Activated T-helper 2 cell treated with anti-CD3 and anti-CD28 coated beads, Interferon-gamma antibody, Interleukin-2, Interleukin-4, amounts not matched to agents 10 μg/mL and 5 μg/mL and 100 μg/mL, durations not matched to agents 14 hours and 24 hours and 36 hours (primary cell): ENCODE results near the gene HERC2. TPM values are rescaled to one million over a fixed set of nuclear protein-coding genes. Genes with fewer than 3 reads are reported as not detected.
"Not testable (repeated sequence)": the region's sequence is repeated elsewhere in the genome, so short reads cannot be mapped to it uniquely, and the experiment has no call there.

Experiments used
- DNase-seq: peaks from one replicate; pipeline ENCODE4 v3.0.0; 2021; ENCODE audit warnings: low spot score
- H3K27ac Mint-ChIP-seq: one replicate; pipeline ENCODE4 v1.8.0; 2021; ENCODE audit warnings: mixed read lengths
- H3K27me3 Mint-ChIP-seq: one replicate; pipeline ENCODE4 v1.8.0; 2021; ENCODE audit warnings: low read depth, mixed read lengths
- H3K36me3 Mint-ChIP-seq: one replicate; pipeline ENCODE4 v1.8.0; 2021; ENCODE audit warnings: low read depth, mixed read lengths
- H3K4me1 Mint-ChIP-seq: one replicate; pipeline ENCODE4 v1.8.0; 2021; ENCODE audit warnings: low read depth, mixed read lengths
- H3K4me3 Mint-ChIP-seq: one replicate; pipeline ENCODE4 v1.8.0; 2021; ENCODE audit warnings: low read depth, mild to moderate bottlenecking, moderate library complexity, mixed read lengths
- H3K9me3 Mint-ChIP-seq: one replicate; pipeline ENCODE4 v1.8.0; 2021; ENCODE audit warnings: mixed read lengths
- intact Hi-C: fragments of 100-400 bp; cut with micrococcal nuclease; formaldehyde crosslinking; loops from one replicate; pipeline ENCODE4 v1.15.1; 2023
- total RNA-seq: library from RNA; stranded (reverse); gene quantifications from 2 replicates; pipeline ENCODE4 v1.2.3, GENCODE V29; 2022

Gene HERC2
- total RNA-seq, 1 donor from 2014 or later = 47.4 TPM

GRCh38 chr15:28205640-28206039, 116.3 kb downstream of the HERC2 start:
- H3K27ac Mint-ChIP-seq, H3K27me3 Mint-ChIP-seq, H3K4me1 Mint-ChIP-seq, H3K9me3 Mint-ChIP-seq, H3K4me3 Mint-ChIP-seq, intact Hi-C loops, DNase-seq: not testable (repeated sequence)
- H3K36me3 Mint-ChIP-seq = peaks cover 17% of the 10 kb centered on the region

- H3K4me1 Mint-ChIP-seq, H3K27me3 Mint-ChIP-seq, DNase-seq, H3K27ac Mint-ChIP-seq, H3K9me3 Mint-ChIP-seq, intact Hi-C loops, H3K4me3 Mint-ChIP-seq: not testable (repeated sequence)
- peaks cover 29% of the 10 kb centered on the region for H3K36me3 Mint-ChIP-seq
Measured at GRCh38 chr15:28203055-28203828, 118.7 kb downstream of the HERC2 start.

- peaks cover 32% of the 10 kb centered on the region for H3K36me3 Mint-ChIP-seq
- H3K27ac Mint-ChIP-seq, DNase-seq, H3K4me1 Mint-ChIP-seq, H3K9me3 Mint-ChIP-seq, H3K4me3 Mint-ChIP-seq, H3K27me3 Mint-ChIP-seq, intact Hi-C loops: not testable (repeated sequence)
Measured at GRCh38 chr15:28202124-28202523, 119.9 kb downstream of the HERC2 start.

GRCh38 chr15:28198215-28198614, 123.8 kb downstream of the HERC2 start:
- intact Hi-C loops, H3K27me3 Mint-ChIP-seq, H3K4me3 Mint-ChIP-seq, DNase-seq, H3K9me3 Mint-ChIP-seq, H3K4me1 Mint-ChIP-seq, H3K27ac Mint-ChIP-seq: not testable (repeated sequence)
- peaks cover 45% of the 10 kb centered on the region for H3K36me3 Mint-ChIP-seq

- H3K27me3 Mint-ChIP-seq, H3K4me1 Mint-ChIP-seq, H3K4me3 Mint-ChIP-seq, H3K27ac Mint-ChIP-seq, intact Hi-C loops, DNase-seq, H3K9me3 Mint-ChIP-seq: not testable (repeated sequence)
- peaks cover 46% of the 10 kb centered on the region for H3K36me3 Mint-ChIP-seq
Measured at GRCh38 chr15:28197694-28198093, 124.3 kb downstream of the HERC2 start.

GRCh38 chr15:28196581-28196980, 125.4 kb downstream of the HERC2 start:
- H3K27me3 Mint-ChIP-seq, H3K4me3 Mint-ChIP-seq, H3K27ac Mint-ChIP-seq, intact Hi-C loops, DNase-seq, H3K9me3 Mint-ChIP-seq, H3K4me1 Mint-ChIP-seq: not testable (repeated sequence)
- H3K36me3 Mint-ChIP-seq = peaks cover 53% of the 10 kb centered on the region

- Mint-ChIP-seq H3K4me1 (peaks cover 7% of the 10 kb centered on the region), H3K36me3 (peaks cover 46% of the 10 kb centered on the region), H3K27me3 (no peaks in the 10 kb centered on the region), H3K27ac (no peak overlapping the region), H3K9me3 (no peaks in the 10 kb centered on the region), H3K4me3 (no peak overlapping the region)
- intact Hi-C loops = no loop called here
- DNase-seq = no peak
Measured at GRCh38 chr15:28192772-28193171, 129.2 kb downstream of the HERC2 start.

GRCh38 chr15:28191832-28192231, 130.1 kb downstream of the HERC2 start:
- intact Hi-C loops = no loop called here
- H3K4me1 Mint-ChIP-seq = peaks cover 7% of the 10 kb centered on the region
- H3K36me3 Mint-ChIP-seq = peaks cover 47% of the 10 kb centered on the region
- no peaks in the 10 kb centered on the region for H3K27me3 Mint-ChIP-seq
- no peak for DNase-seq
- no peak overlapping the region for H3K27ac Mint-ChIP-seq
- H3K9me3 Mint-ChIP-seq = no peaks in the 10 kb centered on the region
- H3K4me3 Mint-ChIP-seq = no peak overlapping the region

GRCh38 chr15:28190391-28191174, 131.4 kb downstream of the HERC2 start:
- H3K27ac Mint-ChIP-seq = no peak overlapping the region
- H3K4me3 Mint-ChIP-seq = no peak overlapping the region
- intact Hi-C loops = no loop called here
- no peaks in the 10 kb centered on the region for H3K9me3 Mint-ChIP-seq
- peaks cover 42% of the 10 kb centered on the region for H3K36me3 Mint-ChIP-seq
- no peaks in the 10 kb centered on the region for H3K27me3 Mint-ChIP-seq
- DNase-seq = no peak
- H3K4me1 Mint-ChIP-seq = peaks cover 7% of the 10 kb centered on the region

GRCh38 chr15:28185148-28185895, 136.7 kb downstream of the HERC2 start:
- H3K4me3 Mint-ChIP-seq = no peak overlapping the region
- intact Hi-C loops = no loop called here
- H3K36me3 Mint-ChIP-seq = peaks cover 16% of the 10 kb centered on the region
- no peak overlapping the region for H3K27ac Mint-ChIP-seq
- no peak for DNase-seq
- no peaks in the 10 kb centered on the region for H3K4me1 Mint-ChIP-seq
- H3K9me3 Mint-ChIP-seq = no peaks in the 10 kb centered on the region
- H3K27me3 Mint-ChIP-seq = no peaks in the 10 kb centered on the region

- Mint-ChIP-seq H3K27me3 (no peaks in the 10 kb centered on the region), H3K4me3 (no peak overlapping the region), H3K9me3 (no peaks in the 10 kb centered on the region), H3K36me3 (peaks cover 14% of the 10 kb centered on the region), H3K27ac (no peak overlapping the region), H3K4me1 (no peaks in the 10 kb centered on the region)
- no peak for DNase-seq
- intact Hi-C loops = no loop called here
Measured at GRCh38 chr15:28184166-28184565, 137.8 kb downstream of the HERC2 start.

GRCh38 chr15:28182731-28183130, 139.2 kb downstream of the HERC2 start:
- no peak for DNase-seq
- Mint-ChIP-seq H3K4me3 (no peak overlapping the region), H3K27ac (no peak overlapping the region), H3K36me3 (peaks cover 7% of the 10 kb centered on the region), H3K27me3 (no peaks in the 10 kb centered on the region), H3K4me1 (no peaks in the 10 kb centered on the region), H3K9me3 (no peaks in the 10 kb centered on the region)
- intact Hi-C loops = no loop called here

GRCh38 chr15:28182216-28182615, 139.8 kb downstream of the HERC2 start:
- H3K4me3 Mint-ChIP-seq = no peak overlapping the region
- DNase-seq = no peak

More at GRCh38 chr15:28182216-28182615, 139.8 kb downstream of the HERC2 start:
- Mint-ChIP-seq H3K27me3 (no peaks in the 10 kb centered on the region), H3K4me1 (no peaks in the 10 kb centered on the region), H3K27ac (no peak overlapping the region), H3K9me3 (no peaks in the 10 kb centered on the region), H3K36me3 (peaks cover 8% of the 10 kb centered on the region)
- intact Hi-C loops = no loop called here
